HEK293 (cell line): ENCODE data around the gene NFATC1.
A peak's percentile ranks its signal among the peaks of the same experiment; 100 is the strongest.

Source experiments
- CTCF ChIA-PET: fragments of 350-600 bp; formaldehyde crosslinking; extraction: SDS; loops from one replicate; lab custom pipeline; 2021; ENCODE audit warnings: antibody characterized with exemption; lab: Yijun Ruan, JAX
- POLR2A ChIA-PET: fragments of 300-600 bp; formaldehyde crosslinking; extraction: SDS; loops from one replicate; lab custom pipeline; 2020; ENCODE audit warnings: antibody characterized with exemption, inconsistent platforms; lab: Yijun Ruan, JAX
- H3K27ac ChIP-seq: fragments of 200-500 bp; sonication (Bioruptor generic); 2 replicates; pipeline ENCODE4 v1.5.1; 2014; ENCODE audit warnings: low read depth, low read length, control low read depth, inconsistent platforms; ENCODE audit errors: extremely low read depth
- H3K36me3 ChIP-seq, 2 experiments: fragments of 200-500 bp in 1 of 2; sonication (Bioruptor generic) in 1 of 2; 1 replicate in 1 of 2; 2 replicates in 1 of 2; pipeline ENCODE4 v1.5.1; 2014 to 2017; ENCODE audit warnings: inconsistent platforms in 2 of 2, low read length in 2 of 2; ENCODE audit not compliant: control insufficient read depth in 2 of 2, insufficient read depth in 1 of 2
- H3K4me1 ChIP-seq: fragments of 200-500 bp; sonication (Bioruptor generic); 2 replicates; pipeline ENCODE4 v1.5.1; 2014; ENCODE audit warnings: mild to moderate bottlenecking, low read length, inconsistent platforms; ENCODE audit not compliant: control insufficient read depth, insufficient read depth
- H3K4me3 ChIP-seq: 2 replicates; pipeline ENCODE4 v1.5.1; 2011; ENCODE audit warnings: low read depth, mild to moderate bottlenecking, control low read depth, low read length, moderate library complexity
- H3K9me3 ChIP-seq: fragments of 200-500 bp; sonication (Bioruptor generic); 2 replicates; pipeline ENCODE4 v1.5.1; 2014; ENCODE audit warnings: low read depth, low read length, inconsistent platforms; ENCODE audit not compliant: control insufficient read depth, insufficient read depth
- BCL11B ChIP-seq: fragments of 450-650 bp; formaldehyde crosslinking; IDR thresholded peaks from 2 replicates; pipeline ENCODE4 v1.5.1; 2016; ENCODE audit warnings: low read depth, missing biosample characterization, missing genetic modification characterization
- BCL6B ChIP-seq: fragments of 450-650 bp; formaldehyde crosslinking; IDR thresholded peaks from 2 replicates; pipeline ENCODE4 v1.5.1; 2017; ENCODE audit warnings: missing biosample characterization, missing genetic modification characterization
- GLI2 ChIP-seq: fragments of 450-650 bp; formaldehyde crosslinking; IDR thresholded peaks from 2 replicates; pipeline ENCODE4; 2017; ENCODE audit warnings: missing biosample characterization, missing genetic modification characterization, low read depth, borderline replicate concordance
- OSR2 ChIP-seq: fragments of 450-650 bp; formaldehyde crosslinking; IDR thresholded peaks from 2 replicates; pipeline ENCODE4 v1.5.1; 2016; ENCODE audit warnings: missing biosample characterization, missing genetic modification characterization
- PRDM4 ChIP-seq: fragments of 450-650 bp; formaldehyde crosslinking; IDR thresholded peaks from 2 replicates; pipeline ENCODE4 v1.5.1; 2017; ENCODE audit warnings: missing biosample characterization, missing genetic modification characterization
- RBAK ChIP-seq: fragments of 450-650 bp; formaldehyde crosslinking; IDR thresholded peaks from 2 replicates; pipeline ENCODE4 v1.5.1; 2016; ENCODE audit warnings: missing biosample characterization, missing genetic modification characterization
- SCRT2 ChIP-seq: fragments of 450-650 bp; formaldehyde crosslinking; IDR thresholded peaks from 2 replicates; pipeline ENCODE4 v1.5.1; 2016; ENCODE audit warnings: missing biosample characterization, missing genetic modification characterization
- ZBTB1 ChIP-seq: fragments of 450-650 bp; formaldehyde crosslinking; IDR thresholded peaks from 2 replicates; pipeline ENCODE4 v1.5.1; 2016; ENCODE audit warnings: missing biosample characterization, missing genetic modification characterization
- ZNF184 ChIP-seq: fragments of 450-650 bp; IDR thresholded peaks from 2 replicates; pipeline ENCODE4 v1.5.1; 2018; ENCODE audit warnings: missing biosample characterization, mild to moderate bottlenecking, missing genetic modification characterization
- ZNF214 ChIP-seq: fragments of 450-650 bp; formaldehyde crosslinking; IDR thresholded peaks from 2 replicates; pipeline ENCODE4 v1.5.1; 2017; ENCODE audit warnings: missing biosample characterization, mild to moderate bottlenecking, missing genetic modification characterization, borderline replicate concordance
- ZNF248 ChIP-seq: fragments of 450-650 bp; formaldehyde crosslinking; IDR thresholded peaks from 2 replicates; pipeline ENCODE4 v1.5.1; 2017; ENCODE audit warnings: missing biosample characterization, missing genetic modification characterization
- ZNF266 ChIP-seq: fragments of 450-650 bp; formaldehyde crosslinking; IDR thresholded peaks from 2 replicates; pipeline ENCODE4 v1.5.1; 2016; ENCODE audit warnings: missing biosample characterization, missing genetic modification characterization, low read depth
- ZNF366 ChIP-seq: fragments of 450-650 bp; formaldehyde crosslinking; conservative IDR thresholded peaks from 2 replicates; pipeline ENCODE4 v1.5.1; 2016; ENCODE audit warnings: missing biosample characterization, missing genetic modification characterization
- ZNF404 ChIP-seq: fragments of 450-650 bp; formaldehyde crosslinking; IDR thresholded peaks from 2 replicates; pipeline ENCODE4 v1.5.1; 2017; ENCODE audit warnings: missing biosample characterization, missing genetic modification characterization
- ZNF521 ChIP-seq: fragments of 450-650 bp; formaldehyde crosslinking; IDR thresholded peaks from 2 replicates; pipeline ENCODE4 v1.5.1; 2017; ENCODE audit warnings: missing biosample characterization, mild to moderate bottlenecking, missing genetic modification characterization
- ZNF621 ChIP-seq: fragments of 450-650 bp; formaldehyde crosslinking; IDR thresholded peaks from 2 replicates; pipeline ENCODE4 v1.5.1; 2017; ENCODE audit warnings: missing biosample characterization, missing genetic modification characterization
- TF ChIP-seq, protein P1 (sequence below): fragments of 450-650 bp; formaldehyde crosslinking; IDR thresholded peaks from 2 replicates; pipeline ENCODE4 v1.5.1; 2016; ENCODE audit warnings: missing biosample characterization, missing genetic modification characterization, low read depth
- TF ChIP-seq, protein P2 (sequence below): fragments of 450-650 bp; formaldehyde crosslinking; IDR thresholded peaks from 2 replicates; pipeline ENCODE4 v1.5.1; 2016; ENCODE audit warnings: missing biosample characterization, missing genetic modification characterization, borderline replicate concordance
- TF ChIP-seq, protein P3 (sequence below): fragments of 450-650 bp; formaldehyde crosslinking; IDR thresholded peaks from 2 replicates; pipeline ENCODE4 v1.5.1; 2016; ENCODE audit warnings: missing biosample characterization, missing genetic modification characterization

NFATC1 gene

DNA sequence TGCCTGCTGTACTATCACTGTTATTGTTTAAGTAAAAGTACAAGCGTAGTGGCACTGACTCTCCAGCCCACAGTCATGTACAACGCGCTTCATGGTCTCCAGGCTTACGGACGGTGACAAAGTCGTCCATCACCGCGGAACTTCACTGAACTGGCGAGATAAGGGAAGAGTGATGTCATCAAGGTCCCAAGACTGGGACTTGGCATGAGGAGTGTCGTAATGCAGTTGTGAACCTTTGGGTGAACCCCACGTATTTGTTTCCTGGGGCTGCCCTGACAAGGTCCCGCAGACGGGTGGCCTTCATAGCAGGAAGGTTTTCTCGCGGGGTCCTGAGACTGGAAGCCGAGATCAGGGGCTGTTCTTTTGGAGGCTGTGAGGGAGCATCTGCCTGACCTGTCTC, 17.3 kb downstream of the NFATC1 start:
- POLR2A ChIA-PET: interaction anchor here (1.4 kb wide), 1 partner anchor 15 kb away, joined by 3 read pairs; no protein-coding TSS in a partner anchor
- Histone ChIP-seq H3K27ac (no peak overlapping the region), H3K4me1 (no peaks in the 10 kb centered on the region), H3K4me3 (no peak overlapping the region), H3K9me3 (no peaks in the 10 kb centered on the region), H3K36me3 (peaks cover 0 to 27% of the 10 kb centered on the region in 2 experiments; a peak in 1 of 3 replicates)
- TF ChIP-seq ZNF184 (tag by site-specific recombination): no peak
- TF ChIP-seq OSR2: no peak
- TF ChIP-seq ZNF214 (tag by site-specific recombination): no peak
- TF ChIP-seq ZNF266 (tag by site-specific recombination): no peak
- TF ChIP-seq, protein P1, sequence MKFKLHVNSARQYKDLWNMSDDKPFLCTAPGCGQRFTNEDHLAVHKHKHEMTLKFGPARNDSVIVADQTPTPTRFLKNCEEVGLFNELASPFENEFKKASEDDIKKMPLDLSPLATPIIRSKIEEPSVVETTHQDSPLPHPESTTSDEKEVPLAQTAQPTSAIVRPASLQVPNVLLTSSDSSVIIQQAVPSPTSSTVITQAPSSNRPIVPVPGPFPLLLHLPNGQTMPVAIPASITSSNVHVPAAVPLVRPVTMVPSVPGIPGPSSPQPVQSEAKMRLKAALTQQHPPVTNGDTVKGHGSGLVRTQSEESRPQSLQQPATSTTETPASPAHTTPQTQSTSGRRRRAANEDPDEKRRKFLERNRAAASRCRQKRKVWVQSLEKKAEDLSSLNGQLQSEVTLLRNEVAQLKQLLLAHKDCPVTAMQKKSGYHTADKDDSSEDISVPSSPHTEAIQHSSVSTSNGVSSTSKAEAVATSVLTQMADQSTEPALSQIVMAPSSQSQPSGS (tag by site-specific recombination): peak; percentile 40; the same call in 1 of the 2 replicates
- TF ChIP-seq ZBTB1 (tag by site-specific recombination): no peak
- TF ChIP-seq ZNF366 (tag by site-specific recombination): no peak
- CTCF ChIA-PET: no interaction called here

DNA sequence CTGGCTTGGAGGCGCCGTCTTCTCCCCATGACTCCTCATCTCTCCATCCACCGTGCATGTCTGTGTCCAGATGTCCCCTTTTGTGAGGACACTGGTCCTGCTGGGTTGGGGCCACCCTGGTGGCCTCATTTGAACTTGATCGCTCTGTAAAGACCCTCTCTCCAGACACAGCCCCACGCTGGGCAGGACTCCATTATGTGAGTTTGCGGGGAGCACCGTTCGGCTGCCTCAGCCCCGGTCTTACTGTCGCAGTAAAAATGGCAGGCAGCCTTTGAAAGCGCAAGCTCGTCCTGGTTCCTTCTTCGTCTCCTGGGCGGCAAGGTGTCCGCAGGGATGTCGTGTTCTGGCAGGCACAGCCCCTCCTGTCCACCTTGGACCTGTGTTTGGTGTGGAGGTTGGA, 17.7 kb downstream of the NFATC1 start:
- no peak overlapping the region for H3K27ac ChIP-seq
- no peak overlapping the region for H3K4me3 ChIP-seq
- CTCF ChIA-PET: interaction anchor here (0.6 kb wide), 1 partner anchor 426 kb away, joined by 3 read pairs; no protein-coding TSS in a partner anchor
- POLR2A ChIA-PET: interaction anchor here (1.4 kb wide), 1 partner anchor 16 kb away, joined by 3 read pairs; no protein-coding TSS in a partner anchor
- H3K36me3 ChIP-seq: peaks cover 0 to 27% of the 10 kb centered on the region in 2 experiments; a peak in 1 of 3 replicates
- H3K9me3 ChIP-seq: no peaks in the 10 kb centered on the region
- H3K4me1 ChIP-seq: no peaks in the 10 kb centered on the region
- TF ChIP-seq SCRT2 (no peak), ZNF404 (tag by site-specific recombination) (no peak), RBAK (tag by site-specific recombination) (no peak), ZNF248 (tag by site-specific recombination) (no peak), GLI2 (no peak), PRDM4 (tag by site-specific recombination) (no peak), ZNF521 (tag by site-specific recombination) (no peak), ZNF621 (tag by site-specific recombination) (no peak), BCL6B (tag by site-specific recombination) (no peak), BCL11B (tag by site-specific recombination) (no peak)
- TF ChIP-seq, protein P2, sequence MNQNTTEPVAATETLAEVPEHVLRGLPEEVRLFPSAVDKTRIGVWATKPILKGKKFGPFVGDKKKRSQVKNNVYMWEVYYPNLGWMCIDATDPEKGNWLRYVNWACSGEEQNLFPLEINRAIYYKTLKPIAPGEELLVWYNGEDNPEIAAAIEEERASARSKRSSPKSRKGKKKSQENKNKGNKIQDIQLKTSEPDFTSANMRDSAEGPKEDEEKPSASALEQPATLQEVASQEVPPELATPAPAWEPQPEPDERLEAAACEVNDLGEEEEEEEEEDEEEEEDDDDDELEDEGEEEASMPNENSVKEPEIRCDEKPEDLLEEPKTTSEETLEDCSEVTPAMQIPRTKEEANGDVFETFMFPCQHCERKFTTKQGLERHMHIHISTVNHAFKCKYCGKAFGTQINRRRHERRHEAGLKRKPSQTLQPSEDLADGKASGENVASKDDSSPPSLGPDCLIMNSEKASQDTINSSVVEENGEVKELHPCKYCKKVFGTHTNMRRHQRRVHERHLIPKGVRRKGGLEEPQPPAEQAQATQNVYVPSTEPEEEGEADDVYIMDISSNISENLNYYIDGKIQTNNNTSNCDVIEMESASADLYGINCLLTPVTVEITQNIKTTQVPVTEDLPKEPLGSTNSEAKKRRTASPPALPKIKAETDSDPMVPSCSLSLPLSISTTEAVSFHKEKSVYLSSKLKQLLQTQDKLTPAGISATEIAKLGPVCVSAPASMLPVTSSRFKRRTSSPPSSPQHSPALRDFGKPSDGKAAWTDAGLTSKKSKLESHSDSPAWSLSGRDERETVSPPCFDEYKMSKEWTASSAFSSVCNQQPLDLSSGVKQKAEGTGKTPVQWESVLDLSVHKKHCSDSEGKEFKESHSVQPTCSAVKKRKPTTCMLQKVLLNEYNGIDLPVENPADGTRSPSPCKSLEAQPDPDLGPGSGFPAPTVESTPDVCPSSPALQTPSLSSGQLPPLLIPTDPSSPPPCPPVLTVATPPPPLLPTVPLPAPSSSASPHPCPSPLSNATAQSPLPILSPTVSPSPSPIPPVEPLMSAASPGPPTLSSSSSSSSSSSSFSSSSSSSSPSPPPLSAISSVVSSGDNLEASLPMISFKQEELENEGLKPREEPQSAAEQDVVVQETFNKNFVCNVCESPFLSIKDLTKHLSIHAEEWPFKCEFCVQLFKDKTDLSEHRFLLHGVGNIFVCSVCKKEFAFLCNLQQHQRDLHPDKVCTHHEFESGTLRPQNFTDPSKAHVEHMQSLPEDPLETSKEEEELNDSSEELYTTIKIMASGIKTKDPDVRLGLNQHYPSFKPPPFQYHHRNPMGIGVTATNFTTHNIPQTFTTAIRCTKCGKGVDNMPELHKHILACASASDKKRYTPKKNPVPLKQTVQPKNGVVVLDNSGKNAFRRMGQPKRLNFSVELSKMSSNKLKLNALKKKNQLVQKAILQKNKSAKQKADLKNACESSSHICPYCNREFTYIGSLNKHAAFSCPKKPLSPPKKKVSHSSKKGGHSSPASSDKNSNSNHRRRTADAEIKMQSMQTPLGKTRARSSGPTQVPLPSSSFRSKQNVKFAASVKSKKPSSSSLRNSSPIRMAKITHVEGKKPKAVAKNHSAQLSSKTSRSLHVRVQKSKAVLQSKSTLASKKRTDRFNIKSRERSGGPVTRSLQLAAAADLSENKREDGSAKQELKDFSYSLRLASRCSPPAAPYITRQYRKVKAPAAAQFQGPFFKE (tag by site-specific recombination): no peak
- TF ChIP-seq, protein P3, sequence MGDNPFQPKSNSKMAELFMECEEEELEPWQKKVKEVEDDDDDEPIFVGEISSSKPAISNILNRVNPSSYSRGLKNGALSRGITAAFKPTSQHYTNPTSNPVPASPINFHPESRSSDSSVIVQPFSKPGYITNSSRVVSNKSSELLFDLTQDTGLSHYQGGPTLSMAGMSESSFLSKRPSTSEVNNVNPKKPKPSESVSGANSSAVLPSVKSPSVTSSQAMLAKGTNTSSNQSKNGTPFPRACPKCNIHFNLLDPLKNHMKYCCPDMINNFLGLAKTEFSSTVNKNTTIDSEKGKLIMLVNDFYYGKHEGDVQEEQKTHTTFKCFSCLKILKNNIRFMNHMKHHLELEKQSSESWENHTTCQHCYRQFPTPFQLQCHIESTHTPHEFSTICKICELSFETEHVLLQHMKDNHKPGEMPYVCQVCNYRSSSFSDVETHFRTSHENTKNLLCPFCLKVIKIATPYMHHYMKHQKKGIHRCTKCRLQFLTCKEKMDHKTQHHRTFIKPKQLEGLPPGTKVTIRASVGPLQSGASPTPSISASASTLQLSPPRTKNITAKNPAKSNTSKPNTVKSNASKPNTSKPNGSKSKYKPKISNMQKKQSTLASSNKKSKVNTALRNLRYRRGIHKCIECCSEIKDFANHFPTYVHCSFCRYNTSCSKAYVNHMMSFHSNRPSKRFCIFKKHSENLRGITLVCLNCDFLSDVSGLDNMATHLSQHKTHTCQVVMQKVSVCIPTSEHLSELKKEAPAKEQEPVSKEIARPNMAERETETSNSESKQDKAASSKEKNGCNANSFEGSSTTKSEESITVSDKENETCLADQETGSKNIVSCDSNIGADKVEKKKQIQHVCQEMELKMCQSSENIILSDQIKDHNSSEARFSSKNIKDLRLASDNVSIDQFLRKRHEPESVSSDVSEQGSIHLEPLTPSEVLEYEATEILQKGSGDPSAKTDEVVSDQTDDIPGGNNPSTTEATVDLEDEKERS (tag by site-specific recombination): no peak
